ENCODE results near the gene DDX11.
A peak's percentile ranks its signal among the peaks of the same experiment; 100 is the strongest.
"Not testable (repeated sequence)": the region's sequence is repeated elsewhere in the genome, so short reads cannot be mapped to it uniquely, and the experiment has no call there.

The DDX11 gene

DNA sequence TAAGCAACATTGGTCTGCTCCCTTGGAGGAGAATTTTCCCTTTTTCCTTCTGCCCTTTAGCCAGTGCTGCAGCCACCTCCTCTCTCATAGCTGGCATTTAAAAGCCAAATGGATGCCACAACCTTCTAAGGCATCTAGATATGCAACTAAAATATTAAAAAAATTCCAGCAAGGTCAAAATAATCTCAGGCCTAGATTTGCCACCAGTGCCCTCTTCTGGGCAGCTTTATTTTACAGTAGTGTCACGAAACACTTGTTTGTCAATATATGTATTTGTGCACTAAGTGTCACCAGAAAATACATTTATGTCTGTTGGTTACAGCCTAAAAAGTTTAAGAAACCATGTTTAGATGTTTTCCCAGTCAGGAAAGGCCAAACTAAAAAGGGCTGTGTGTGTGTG, 19.7 kb upstream of the DDX11 start:
- not testable (repeated sequence) for H3K4me3 ChIP-seq (ENCODE audit: low read depth, low read length); DNase-seq (ENCODE audit: low read depth)

DNA sequence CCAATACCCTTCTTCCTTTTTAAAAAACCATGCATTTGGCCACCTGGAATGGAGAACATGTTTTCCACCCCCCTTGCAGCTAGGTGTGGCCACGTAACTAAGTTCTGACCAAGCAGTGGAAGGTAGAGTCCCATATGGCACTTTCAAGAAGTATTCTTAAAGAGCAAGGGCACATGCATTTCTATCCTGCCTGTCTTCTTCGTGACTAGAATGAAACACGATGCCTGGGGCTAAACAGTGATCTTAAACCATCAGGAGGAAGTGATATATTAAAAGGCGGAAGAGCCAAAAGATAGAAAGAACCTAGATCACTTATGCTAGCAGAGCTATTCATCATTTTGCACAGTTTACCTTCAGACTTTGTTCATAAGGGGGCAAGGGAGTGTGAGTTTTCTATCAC, 16.0 kb upstream of the DDX11 start:
- no peak overlapping the region for H3K4me3 ChIP-seq (ENCODE audit: low read depth, low read length)
- DNase-seq (ENCODE audit: low read depth), result no peak

DNA sequence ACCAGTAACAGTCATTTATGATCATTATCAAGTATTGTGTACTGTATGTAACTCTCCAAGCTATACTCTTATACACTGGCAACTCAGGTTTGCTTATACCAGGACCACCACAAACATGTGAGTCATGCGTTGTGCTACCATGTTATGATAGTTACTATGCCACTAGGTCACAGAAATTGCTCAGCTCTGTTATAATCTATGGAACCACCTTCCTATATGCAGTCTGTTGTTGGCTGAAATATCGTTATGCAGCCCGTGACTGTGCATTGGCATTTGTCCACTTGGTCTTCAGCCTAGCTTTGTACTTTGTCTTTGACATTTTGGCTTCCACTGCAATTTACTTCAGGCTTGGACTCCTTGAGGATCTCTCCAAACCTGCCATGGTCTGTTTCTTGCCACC, 7.5 kb upstream of the DDX11 start:
- H3K4me3 ChIP-seq (ENCODE audit: low read depth, low read length); DNase-seq (ENCODE audit: low read depth): not testable (repeated sequence)

DNA sequence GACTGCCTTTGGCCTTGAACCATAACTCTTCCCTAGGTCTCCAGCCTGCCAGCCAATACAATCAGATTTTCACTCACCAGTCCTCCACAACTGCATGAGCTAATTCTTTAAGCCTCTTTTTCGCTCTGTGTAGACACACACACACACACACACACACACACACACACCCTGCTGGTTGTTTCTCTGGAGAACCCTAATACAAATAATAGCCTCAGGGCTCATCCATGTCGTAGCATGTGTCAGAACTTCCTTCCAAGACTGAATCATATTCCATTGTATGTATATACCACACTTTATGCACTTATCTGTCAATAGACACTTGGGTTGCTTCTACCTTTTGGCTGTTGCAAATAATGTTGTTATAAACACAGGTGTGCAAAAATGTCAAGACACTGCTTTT, 6.0 kb upstream of the DDX11 start:
- DNase-seq (ENCODE audit: low read depth), result not testable (repeated sequence)

DNA sequence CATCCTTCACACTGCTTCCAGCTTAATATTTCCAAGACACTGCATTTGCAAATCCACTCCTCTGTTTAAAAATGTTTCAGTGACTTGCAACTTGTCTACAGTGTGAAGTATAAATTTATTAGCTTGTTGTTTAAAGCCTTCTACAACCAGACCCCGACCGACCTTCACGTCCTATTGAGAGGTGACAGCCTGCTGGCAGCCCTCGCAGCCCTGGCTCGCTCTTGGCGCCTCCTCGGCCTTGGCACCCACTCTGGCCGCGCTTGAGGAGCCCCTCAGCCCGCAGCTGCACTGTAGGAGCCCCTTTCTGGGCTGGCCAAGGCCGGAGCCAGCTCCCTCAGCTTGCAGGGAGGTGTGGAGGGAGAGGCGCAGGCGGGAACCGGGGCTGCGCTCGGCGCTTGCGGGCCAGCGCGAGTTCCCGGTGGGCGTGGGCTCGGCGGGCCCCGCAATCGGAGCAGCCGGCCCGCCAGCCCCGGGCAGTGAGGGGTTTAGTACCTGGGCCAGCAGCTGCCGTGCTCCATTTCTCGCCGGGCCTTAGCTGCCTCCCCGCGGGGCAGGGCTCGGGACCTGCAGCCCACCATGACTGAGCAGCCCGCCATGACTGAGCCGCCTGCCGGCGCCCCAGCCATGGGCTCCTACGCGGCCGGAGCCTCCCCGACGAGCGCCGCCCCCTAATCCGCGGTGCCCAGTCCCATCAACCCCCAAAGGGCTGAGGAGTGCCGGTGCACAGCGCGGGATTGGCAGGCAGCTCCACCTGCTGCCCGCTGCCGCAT, 2.5 kb upstream of the DDX11 start:
- DNase-seq (ENCODE audit: low read depth); H3K4me3 ChIP-seq (ENCODE audit: low read depth, low read length): not testable (repeated sequence)

More for the DNA sequence above, 6.0 kb upstream of the DDX11 start:
- H3K4me3 ChIP-seq (ENCODE audit: low read depth, low read length), result not testable (repeated sequence)

DNA sequence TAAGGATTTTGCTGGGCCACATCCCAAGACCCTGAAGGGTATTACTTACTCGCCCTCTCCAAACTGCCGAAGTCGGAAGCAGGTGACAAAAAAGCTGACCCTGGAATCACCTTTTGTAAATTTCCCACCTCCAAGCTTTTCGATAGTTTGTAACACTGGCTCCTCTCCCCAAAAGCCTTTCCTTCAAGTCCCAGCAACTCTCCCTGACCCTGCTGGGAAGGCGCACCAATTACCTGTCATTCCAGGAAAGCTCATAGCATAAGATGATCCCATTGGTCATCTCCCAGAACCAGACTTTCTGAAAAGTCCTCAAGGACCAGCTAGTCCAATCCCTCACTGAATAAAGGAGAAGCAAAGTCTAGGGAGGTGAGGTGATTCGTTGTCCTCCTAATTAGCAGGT, 698 bp upstream of the DDX11 start:
- DNase-seq (ENCODE audit: low read depth), result not testable (repeated sequence)
- peak overlapping the region; percentile 58 for H3K4me3 ChIP-seq (ENCODE audit: low read depth, low read length)

DNA sequence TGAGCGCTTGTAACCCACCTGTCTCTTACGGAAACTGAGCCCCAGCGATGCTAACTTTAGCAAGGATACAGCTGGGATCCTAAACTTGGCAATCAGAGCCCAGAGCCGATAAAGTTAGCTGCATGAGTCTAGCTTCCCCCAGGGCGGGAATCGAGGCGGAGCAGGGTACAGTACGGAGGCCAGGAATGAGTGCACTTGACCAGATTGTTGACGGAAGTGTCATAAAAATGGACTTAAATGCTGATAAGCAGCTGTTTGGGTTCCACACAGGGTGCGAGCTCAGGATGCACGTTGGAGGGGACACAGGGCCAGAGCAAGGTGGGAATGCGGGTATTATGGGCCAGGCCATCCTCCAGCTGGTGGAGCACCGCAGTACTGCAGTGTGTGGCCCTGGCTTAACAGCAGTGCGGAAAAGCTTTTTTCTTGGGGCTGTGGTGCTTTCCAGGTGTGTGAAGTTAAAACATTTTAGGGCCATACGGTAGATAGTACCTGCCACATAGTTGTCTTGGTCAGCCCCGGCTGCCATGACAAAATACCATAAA, 744 bp downstream of the DDX11 start:
- DNase-seq (ENCODE audit: low read depth), result not testable (repeated sequence)
- H3K4me3 ChIP-seq (ENCODE audit: low read depth, low read length), result peak overlapping the region; percentile 58

DNA sequence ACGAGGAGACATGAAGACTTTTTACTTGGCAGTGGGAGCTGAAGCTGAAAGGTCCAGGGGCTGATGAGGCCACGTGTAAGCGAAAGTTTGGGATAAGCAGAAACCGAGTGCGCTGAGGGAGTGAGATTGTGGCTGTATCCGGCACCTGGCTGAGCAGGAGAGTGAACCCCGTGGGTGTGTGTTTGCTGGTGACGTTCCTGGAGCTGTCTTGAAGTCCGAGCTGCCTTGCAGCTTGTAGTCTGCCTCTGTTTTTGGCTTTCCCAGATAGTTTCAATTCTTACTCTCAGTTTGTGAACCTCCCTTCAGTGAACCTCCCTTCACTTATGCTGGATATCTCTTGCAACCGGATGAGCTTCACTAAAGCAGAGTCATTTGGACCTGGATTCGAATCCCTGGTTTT, 2.5 kb downstream of the DDX11 start:
- DNase-seq (ENCODE audit: low read depth); H3K4me3 ChIP-seq (ENCODE audit: low read depth, low read length): not testable (repeated sequence)

DNA sequence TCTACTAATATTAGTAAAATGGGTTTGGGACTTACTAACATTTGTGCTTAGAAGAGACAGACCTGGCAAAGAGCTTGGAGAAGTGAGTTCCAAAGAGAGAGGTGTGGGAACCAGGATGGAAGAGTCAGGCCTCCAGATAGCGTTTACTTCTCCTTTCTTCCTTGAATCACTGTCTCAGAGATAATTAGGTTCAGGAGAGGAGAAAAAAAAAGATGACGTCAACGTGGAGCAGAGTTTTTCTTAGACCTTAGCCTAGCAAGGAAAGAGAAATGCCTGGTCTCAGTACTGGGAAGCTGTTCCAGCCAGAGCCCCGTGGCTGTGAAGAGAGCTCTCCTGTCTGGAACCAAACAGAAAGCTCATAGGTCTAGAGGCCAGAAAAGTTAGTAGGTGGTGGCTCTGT, 3.4 kb downstream of the DDX11 start:
- not testable (repeated sequence) for H3K4me3 ChIP-seq (ENCODE audit: low read depth, low read length); DNase-seq (ENCODE audit: low read depth)

DNA sequence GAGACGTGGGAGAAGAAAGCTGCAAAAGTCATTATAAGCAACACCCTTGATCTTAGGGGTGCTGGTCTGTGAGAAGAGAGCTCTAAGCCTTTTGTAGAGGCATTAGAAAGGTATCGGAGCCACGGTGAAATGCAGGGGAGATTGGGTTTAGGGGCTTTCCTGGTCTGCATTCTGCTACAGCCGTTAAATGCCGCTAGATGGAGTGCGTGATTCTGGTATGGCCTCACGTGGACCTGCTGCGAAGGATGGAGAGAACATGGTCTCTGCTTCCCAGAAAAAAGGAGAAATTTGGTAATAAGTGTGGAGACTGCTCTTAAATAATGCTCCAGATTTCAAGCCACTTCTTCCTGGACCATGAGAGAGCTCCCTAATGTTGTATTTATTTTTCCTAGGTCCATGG, 4.3 kb downstream of the DDX11 start:
- not testable (repeated sequence) for H3K4me3 ChIP-seq (ENCODE audit: low read depth, low read length); DNase-seq (ENCODE audit: low read depth)

DNA sequence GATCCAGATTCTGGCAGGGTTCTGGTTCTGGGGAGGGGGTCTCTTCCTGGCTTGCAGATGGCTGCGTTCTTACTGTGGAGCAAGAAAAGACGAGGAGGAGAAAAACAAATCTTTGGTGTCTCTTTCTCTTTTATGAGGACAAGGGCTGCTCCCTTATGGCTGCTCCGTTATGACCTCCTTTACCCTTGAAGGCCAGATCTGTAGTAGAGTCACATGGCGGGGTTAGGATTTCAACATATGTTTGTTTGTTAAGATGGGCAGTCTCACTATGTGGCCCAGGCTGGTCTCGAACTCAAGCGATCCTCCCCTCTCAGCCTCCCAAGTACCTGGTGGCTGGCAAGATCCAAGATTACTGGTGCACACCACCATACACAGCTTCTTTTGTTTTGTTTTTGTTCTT, 5.8 kb downstream of the DDX11 start:
- H3K4me3 ChIP-seq (ENCODE audit: low read depth, low read length); DNase-seq (ENCODE audit: low read depth): not testable (repeated sequence)

DNA sequence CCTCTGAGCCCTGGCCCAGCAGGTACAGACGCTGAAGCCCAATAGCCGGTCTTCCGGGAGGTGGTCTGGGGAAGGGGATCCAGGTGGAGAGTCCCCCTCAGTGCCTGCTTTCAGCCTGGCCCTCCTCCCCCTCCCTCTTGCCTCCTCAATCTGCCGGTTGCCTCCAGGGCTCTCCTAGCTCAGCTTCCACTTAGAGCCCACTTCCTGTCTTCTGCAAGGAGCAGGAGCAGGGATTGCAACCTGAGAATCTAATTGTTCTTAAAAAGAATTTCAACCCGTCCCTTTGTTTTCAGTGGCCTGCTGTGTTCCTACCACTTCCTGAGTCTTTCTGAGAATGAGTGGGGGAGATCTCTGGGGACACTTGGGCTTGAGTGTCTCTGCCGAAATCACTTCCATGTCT, 6.6 kb downstream of the DDX11 start:
- not testable (repeated sequence) for DNase-seq (ENCODE audit: low read depth); H3K4me3 ChIP-seq (ENCODE audit: low read depth, low read length)

DNA sequence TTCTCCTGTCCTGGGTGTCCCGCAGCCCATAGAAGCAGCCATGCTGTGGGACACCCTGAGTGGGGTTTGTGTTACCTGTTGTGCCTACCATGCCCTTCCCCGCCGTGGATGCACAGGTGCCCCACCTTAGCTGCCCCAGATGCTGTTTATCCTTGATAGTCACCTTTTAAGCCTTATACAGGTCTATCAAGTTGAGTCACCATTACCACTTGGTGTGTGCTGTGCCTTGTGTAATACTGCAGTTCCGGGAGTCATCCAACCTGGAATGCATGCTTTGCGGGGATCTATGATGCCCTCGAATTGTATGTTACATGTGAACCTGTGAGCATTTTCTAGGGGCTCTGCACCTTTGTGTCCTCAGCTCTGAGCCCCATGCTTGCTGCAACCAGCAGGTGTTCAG, 7.6 kb downstream of the DDX11 start:
- DNase-seq (ENCODE audit: low read depth); H3K4me3 ChIP-seq (ENCODE audit: low read depth, low read length): not testable (repeated sequence)

DNA sequence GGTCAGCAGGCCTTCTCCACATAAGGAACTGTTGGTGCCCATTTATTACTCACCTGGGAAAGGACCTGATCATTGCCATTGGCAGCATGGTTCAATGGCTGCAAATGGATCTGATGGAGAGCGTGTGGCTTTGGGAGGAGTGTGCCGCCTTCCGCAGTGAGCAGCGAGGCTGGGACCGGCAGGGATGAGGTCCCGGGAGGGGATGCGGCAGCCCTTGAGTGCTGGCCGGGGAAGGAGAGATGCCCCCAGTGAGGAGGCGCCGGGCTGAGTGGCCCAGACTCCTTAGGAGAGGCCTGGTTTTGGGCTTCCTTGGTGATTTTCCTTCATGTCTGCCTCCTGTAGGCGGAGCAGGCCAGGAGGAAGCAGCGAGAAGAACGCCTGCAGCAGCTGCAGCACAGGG, 10.6 kb downstream of the DDX11 start:
- not testable (repeated sequence) for H3K4me3 ChIP-seq (ENCODE audit: low read depth, low read length); DNase-seq (ENCODE audit: low read depth)

DNA sequence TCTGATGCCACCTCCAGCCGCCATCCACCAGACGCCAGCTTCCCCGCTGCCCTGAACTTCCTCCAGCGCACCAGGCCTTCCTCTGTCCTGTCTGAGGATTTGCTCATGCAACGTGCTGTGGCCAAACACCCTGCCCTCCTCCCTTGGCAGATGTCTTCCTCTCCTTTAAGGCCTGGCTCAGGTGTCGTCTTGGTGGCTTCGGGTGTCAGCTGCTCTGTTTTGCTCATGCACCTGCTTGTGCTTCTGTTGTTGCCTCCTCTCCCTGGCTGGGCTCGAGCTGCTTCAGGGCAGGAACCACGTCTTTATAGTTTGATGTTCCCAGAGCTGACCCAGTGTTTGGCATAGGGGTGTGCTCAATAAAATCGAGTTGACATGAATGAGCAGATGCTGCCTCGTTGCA, 12.4 kb downstream of the DDX11 start:
- DNase-seq (ENCODE audit: low read depth); H3K4me3 ChIP-seq (ENCODE audit: low read depth, low read length): not testable (repeated sequence)

DNA sequence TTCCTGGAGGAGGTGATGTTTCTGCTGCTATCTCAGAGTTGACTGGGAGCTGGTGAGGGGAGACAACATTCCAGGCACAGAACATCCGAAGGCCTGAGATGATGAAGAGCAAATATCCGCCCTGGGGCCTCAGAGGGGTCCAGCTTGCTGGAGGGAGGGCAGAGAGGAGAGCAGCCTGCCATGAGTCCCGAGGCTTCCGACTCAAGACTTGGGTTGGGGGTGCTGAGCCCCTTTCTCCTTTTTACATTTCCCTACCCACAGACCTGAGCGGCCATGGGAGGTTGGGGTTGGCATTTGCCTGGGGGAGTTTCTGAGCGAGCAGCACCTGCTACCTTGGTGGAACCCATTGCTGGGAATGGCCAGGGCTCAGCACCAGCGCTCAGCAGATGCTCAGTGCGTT, 13.8 kb downstream of the DDX11 start:
- not testable (repeated sequence) for DNase-seq (ENCODE audit: low read depth); H3K4me3 ChIP-seq (ENCODE audit: low read depth, low read length)

DNA sequence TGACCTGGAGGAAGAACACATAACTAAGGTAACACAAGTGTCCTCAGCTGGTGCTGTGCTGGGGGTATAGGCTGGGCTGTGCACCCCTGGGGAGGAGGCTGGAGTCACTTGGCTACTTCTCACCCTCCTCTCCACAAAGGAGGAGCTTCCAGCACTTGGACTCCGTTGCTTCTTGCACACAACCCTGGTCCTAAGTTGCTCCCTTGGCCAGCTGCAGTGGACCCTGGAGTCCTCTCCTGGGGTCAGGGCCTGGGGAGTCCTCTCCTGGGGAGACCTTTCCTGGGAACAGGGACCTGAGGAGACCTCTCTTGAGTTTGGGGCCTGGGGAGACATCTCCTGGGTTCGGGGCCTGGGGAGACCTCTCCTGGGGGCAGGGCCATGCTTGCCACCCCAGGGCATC, 14.3 kb downstream of the DDX11 start:
- H3K4me3 ChIP-seq (ENCODE audit: low read depth, low read length); DNase-seq (ENCODE audit: low read depth): not testable (repeated sequence)

DNA sequence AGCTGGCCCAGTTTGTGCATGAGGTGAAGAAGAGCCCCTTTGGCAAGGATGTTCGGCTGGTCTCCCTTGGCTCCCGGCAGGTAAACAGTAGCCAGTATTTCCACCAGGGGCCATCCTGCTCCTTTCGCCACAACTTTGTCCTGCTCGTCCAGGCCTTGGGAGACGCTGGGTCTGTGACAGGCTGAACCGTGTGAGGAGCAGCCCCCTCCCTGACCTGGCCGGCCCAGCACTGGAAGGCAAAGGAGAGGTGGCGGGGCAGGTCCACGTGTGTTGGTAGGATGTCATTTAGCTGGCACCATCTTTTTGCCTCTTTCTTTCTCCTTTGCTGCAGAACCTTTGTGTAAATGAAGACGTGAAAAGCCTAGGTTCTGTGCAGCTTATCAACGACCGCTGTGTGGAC, 15.4 kb downstream of the DDX11 start:
- no peak overlapping the region for H3K4me3 ChIP-seq (ENCODE audit: low read depth, low read length)
- no peak for DNase-seq (ENCODE audit: low read depth)

DNA sequence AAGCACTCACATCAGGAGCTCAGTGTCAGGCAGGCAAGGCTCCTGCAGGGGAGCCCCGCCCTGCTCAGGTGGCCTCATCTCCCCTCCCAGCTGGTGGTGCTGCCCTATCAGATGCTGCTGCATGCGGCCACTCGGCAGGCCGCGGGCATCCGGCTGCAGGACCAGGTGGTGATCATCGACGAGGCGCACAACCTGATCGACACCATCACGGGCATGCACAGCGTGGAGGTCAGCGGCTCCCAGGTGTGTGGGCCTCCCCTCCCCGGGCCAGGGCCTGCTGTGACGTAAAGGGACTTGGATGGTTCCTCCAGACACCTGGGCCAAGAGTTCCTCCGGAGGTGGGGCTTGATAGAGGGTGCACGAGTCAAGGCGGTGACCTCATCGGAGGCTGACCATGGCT, 18.0 kb downstream of the DDX11 start:
- DNase-seq (ENCODE audit: low read depth); H3K4me3 ChIP-seq (ENCODE audit: low read depth, low read length): not testable (repeated sequence)

DNA sequence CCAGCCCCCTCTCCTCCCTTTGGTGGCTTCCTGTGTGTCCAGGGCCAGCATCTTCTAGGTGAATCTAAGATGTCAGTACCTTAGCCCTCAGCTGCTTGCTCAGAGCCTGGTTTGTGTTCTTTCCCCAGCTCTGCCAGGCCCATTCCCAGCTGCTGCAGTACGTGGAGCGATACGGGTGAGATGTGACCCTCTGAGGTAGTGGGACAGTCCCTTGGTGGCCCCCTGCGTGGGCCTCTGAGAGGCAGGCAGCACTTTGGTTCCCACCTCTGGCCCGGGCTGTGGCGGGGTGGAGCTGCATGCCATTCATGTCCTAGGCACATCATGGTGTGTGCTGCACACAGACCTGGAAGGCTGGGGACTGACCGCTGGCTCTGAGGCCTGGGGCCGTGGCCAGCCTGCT, 19.1 kb downstream of the DDX11 start:
- H3K4me3 ChIP-seq (ENCODE audit: low read depth, low read length); DNase-seq (ENCODE audit: low read depth): not testable (repeated sequence)

All from skeletal muscle cell (primary cell).